ENCODE measurements around the gene KCNH5.

- TF ChIP-seq CTCF (IDR thresholded peaks at IDR 0.05) (no peak), POLR2A (IDR thresholded peaks at IDR 0.05) (no peak), POLR2AphosphoS5 (IDR thresholded peaks at IDR 0.05) (no peak)
Measured at GRCh38 chr14:62947301-62947700, 98.0 kb downstream of the KCNH5 start.
